Measurements from ENCODE around the gene CIB1.
"Not testable (repeated sequence)": the region's sequence is repeated elsewhere in the genome, so short reads cannot be mapped to it uniquely, and the experiment has no call there.

CIB1 gene

GRCh38 chr15:90233387-90234095 lies at the start of gene CIB1:
Gene CIB1, minus strand, starts transcription at chr15:90233941. Its CDS starts 56 bp downstream, at chr15:90233885.
- H3K27ac ChIP-seq (ENCODE audit: low read depth, low read length), result peak within 1 kb of the TSS; percentile 12; the same call in 1 of the 2 replicates
- peak within 1 kb of the TSS; percentile 40 for H3K9ac ChIP-seq (ENCODE audit: low read length)
- H3K27me3 ChIP-seq (ENCODE audit: control insufficient read depth, insufficient read depth, low read length), result no peaks in the 10 kb centered on the region
- no peaks in the 10 kb centered on the region for H3K9me3 ChIP-seq (ENCODE audit: control insufficient read depth, insufficient read depth, low read depth, low read length)
- peak within 1 kb of the TSS; percentile 90 for H3K4me3 ChIP-seq (ENCODE audit: low read depth, low read length)
- peaks cover 29% of the 10 kb centered on the region for H3K36me3 ChIP-seq (ENCODE audit: control insufficient read depth, insufficient read depth, low read length)
- no peaks in the 10 kb centered on the region; the same call in 1 of the 2 replicates for H3K4me1 ChIP-seq (ENCODE audit: control insufficient read depth, insufficient read depth, low read length)

GRCh38 chr15:90281637-90282036 lies 47.9 kb upstream of the CIB1 start:
- not testable (repeated sequence) for H3K4me1 ChIP-seq (ENCODE audit: control insufficient read depth, insufficient read depth, low read length); H3K36me3 ChIP-seq (ENCODE audit: control insufficient read depth, insufficient read depth, low read length); H3K9me3 ChIP-seq (ENCODE audit: control insufficient read depth, insufficient read depth, low read depth, low read length); H3K27me3 ChIP-seq (ENCODE audit: control insufficient read depth, insufficient read depth, low read length); H3K4me3 ChIP-seq (ENCODE audit: low read depth, low read length); H3K9ac ChIP-seq (ENCODE audit: low read length); H3K27ac ChIP-seq (ENCODE audit: low read depth, low read length)

- H3K27ac ChIP-seq (ENCODE audit: low read depth, low read length); H3K9me3 ChIP-seq (ENCODE audit: control insufficient read depth, insufficient read depth, low read depth, low read length); H3K36me3 ChIP-seq (ENCODE audit: control insufficient read depth, insufficient read depth, low read length); H3K4me1 ChIP-seq (ENCODE audit: control insufficient read depth, insufficient read depth, low read length); H3K27me3 ChIP-seq (ENCODE audit: control insufficient read depth, insufficient read depth, low read length); H3K9ac ChIP-seq (ENCODE audit: low read length); H3K4me3 ChIP-seq (ENCODE audit: low read depth, low read length): not testable (repeated sequence)
Observed at GRCh38 chr15:90280743-90281142, 47.0 kb upstream of the CIB1 start.

- not testable (repeated sequence) for H3K36me3 ChIP-seq (ENCODE audit: control insufficient read depth, insufficient read depth, low read length); H3K9ac ChIP-seq (ENCODE audit: low read length); H3K27ac ChIP-seq (ENCODE audit: low read depth, low read length); H3K9me3 ChIP-seq (ENCODE audit: control insufficient read depth, insufficient read depth, low read depth, low read length); H3K4me1 ChIP-seq (ENCODE audit: control insufficient read depth, insufficient read depth, low read length); H3K4me3 ChIP-seq (ENCODE audit: low read depth, low read length); H3K27me3 ChIP-seq (ENCODE audit: control insufficient read depth, insufficient read depth, low read length)
Observed at GRCh38 chr15:90278467-90278866, 44.7 kb upstream of the CIB1 start.

- Histone ChIP-seq H3K4me1 (ENCODE audit: control insufficient read depth, insufficient read depth, low read length) (peaks cover 7% of the 10 kb centered on the region), H3K9me3 (ENCODE audit: control insufficient read depth, insufficient read depth, low read depth, low read length) (no peaks in the 10 kb centered on the region), H3K4me3 (ENCODE audit: low read depth, low read length) (no peak overlapping the region), H3K9ac (ENCODE audit: low read length) (no peak overlapping the region), H3K27me3 (ENCODE audit: control insufficient read depth, insufficient read depth, low read length) (no peaks in the 10 kb centered on the region), H3K27ac (ENCODE audit: low read depth, low read length) (no peak overlapping the region), H3K36me3 (ENCODE audit: control insufficient read depth, insufficient read depth, low read length) (peaks cover 61% of the 10 kb centered on the region)
Observed at GRCh38 chr15:90271459-90272166, 37.9 kb upstream of the CIB1 start.

GRCh38 chr15:90270502-90271150 lies 36.9 kb upstream of the CIB1 start:
- Histone ChIP-seq H3K4me3 (ENCODE audit: low read depth, low read length) (no peak overlapping the region), H3K27ac (ENCODE audit: low read depth, low read length) (no peak overlapping the region), H3K4me1 (ENCODE audit: control insufficient read depth, insufficient read depth, low read length) (peaks cover 7% of the 10 kb centered on the region), H3K9me3 (ENCODE audit: control insufficient read depth, insufficient read depth, low read depth, low read length) (no peaks in the 10 kb centered on the region), H3K9ac (ENCODE audit: low read length) (no peak overlapping the region), H3K27me3 (ENCODE audit: control insufficient read depth, insufficient read depth, low read length) (no peaks in the 10 kb centered on the region), H3K36me3 (ENCODE audit: control insufficient read depth, insufficient read depth, low read length) (peaks cover 61% of the 10 kb centered on the region)

GRCh38 chr15:90268415-90268814 lies 34.7 kb upstream of the CIB1 start:
- Histone ChIP-seq H3K4me3 (ENCODE audit: low read depth, low read length) (0 out of 2 replicates have a peak overlapping the region, but pooled peaks have one; percentile 9), H3K27me3 (ENCODE audit: control insufficient read depth, insufficient read depth, low read length) (no peaks in the 10 kb centered on the region), H3K4me1 (ENCODE audit: control insufficient read depth, insufficient read depth, low read length) (peaks cover 10% of the 10 kb centered on the region), H3K27ac (ENCODE audit: low read depth, low read length) (no peak overlapping the region), H3K36me3 (ENCODE audit: control insufficient read depth, insufficient read depth, low read length) (peaks cover 56% of the 10 kb centered on the region), H3K9me3 (ENCODE audit: control insufficient read depth, insufficient read depth, low read depth, low read length) (no peaks in the 10 kb centered on the region), H3K9ac (ENCODE audit: low read length) (peak overlapping the region; percentile 15)

GRCh38 chr15:90266485-90266884 lies 32.7 kb upstream of the CIB1 start:
- no peaks in the 10 kb centered on the region for H3K9me3 ChIP-seq (ENCODE audit: control insufficient read depth, insufficient read depth, low read depth, low read length)
- peaks cover 36% of the 10 kb centered on the region for H3K36me3 ChIP-seq (ENCODE audit: control insufficient read depth, insufficient read depth, low read length)
- peak overlapping the region; percentile 79 for H3K9ac ChIP-seq (ENCODE audit: low read length)
- no peak overlapping the region for H3K27ac ChIP-seq (ENCODE audit: low read depth, low read length)
- H3K4me3 ChIP-seq (ENCODE audit: low read depth, low read length), result peak overlapping the region; percentile 91
- H3K4me1 ChIP-seq (ENCODE audit: control insufficient read depth, insufficient read depth, low read length), result peaks cover 10% of the 10 kb centered on the region
- no peaks in the 10 kb centered on the region for H3K27me3 ChIP-seq (ENCODE audit: control insufficient read depth, insufficient read depth, low read length)

GRCh38 chr15:90266061-90266431 lies 32.3 kb upstream of the CIB1 start:
- H3K4me1 ChIP-seq (ENCODE audit: control insufficient read depth, insufficient read depth, low read length), result peaks cover 10% of the 10 kb centered on the region
- no peaks in the 10 kb centered on the region for H3K9me3 ChIP-seq (ENCODE audit: control insufficient read depth, insufficient read depth, low read depth, low read length)
- H3K27me3 ChIP-seq (ENCODE audit: control insufficient read depth, insufficient read depth, low read length), result no peaks in the 10 kb centered on the region
- peak overlapping the region; percentile 79 for H3K9ac ChIP-seq (ENCODE audit: low read length)
- H3K36me3 ChIP-seq (ENCODE audit: control insufficient read depth, insufficient read depth, low read length), result peaks cover 32% of the 10 kb centered on the region
- peak overlapping the region; percentile 71 for H3K27ac ChIP-seq (ENCODE audit: low read depth, low read length)
- peak overlapping the region; percentile 91 for H3K4me3 ChIP-seq (ENCODE audit: low read depth, low read length)

- Histone ChIP-seq H3K4me3 (ENCODE audit: low read depth, low read length) (peak within 1 kb of the TSS; percentile 91), H3K4me1 (ENCODE audit: control insufficient read depth, insufficient read depth, low read length) (peaks cover 10% of the 10 kb centered on the region), H3K27ac (ENCODE audit: low read depth, low read length) (peak within 1 kb of the TSS; percentile 71)
Observed at GRCh38 chr15:90265271-90266060, 31.7 kb upstream of the CIB1 start, which contains the start of gene NGRN. Gene NGRN, plus strand, starts transcription at chr15:90265672. Its CDS starts 41 bp downstream, at chr15:90265713.

More at GRCh38 chr15:90265271-90266060, 31.7 kb upstream of the CIB1 start, which contains the start of gene NGRN:
- Histone ChIP-seq H3K36me3 (ENCODE audit: control insufficient read depth, insufficient read depth, low read length) (peaks cover 26% of the 10 kb centered on the region), H3K27me3 (ENCODE audit: control insufficient read depth, insufficient read depth, low read length) (no peaks in the 10 kb centered on the region), H3K9me3 (ENCODE audit: control insufficient read depth, insufficient read depth, low read depth, low read length) (no peaks in the 10 kb centered on the region), H3K9ac (ENCODE audit: low read length) (peak within 1 kb of the TSS; percentile 79)

All from HUES6 (cell line).